K562 (cell line): ENCODE data around the gene RALGAPA2. TPM values are rescaled to one million over a fixed set of nuclear protein-coding genes. Genes with fewer than 3 reads are reported as not detected.

Source experiments
- ATAC-seq: fragments of 200-7000 bp; cut with Tn5 transposase; 3 replicates; pipeline ENCODE4 v1.9.1; 2020; ENCODE audit warnings: moderate library complexity
- BruUV-seq: library from RNA; stranded (reverse); fragments of 400-500 nt; replicated peaks from 2 replicates; lab custom pipeline; 2021; lab: Mats Ljungman, UMichigan
- CTCF ChIA-PET: fragments of 300-600 bp; formaldehyde crosslinking; extraction: SDS; loops from one replicate; lab custom pipeline; 2021; ENCODE audit warnings: low intra/inter-chr PET ratio; lab: Yijun Ruan, JAX
- POLR2A ChIA-PET: fragments of 300-600, 350-650 bp; sonication (Branson Sonifier 250); formaldehyde crosslinking; extraction: SDS; loops from one replicate; lab custom pipeline; 2021; ENCODE audit warnings: antibody characterized with exemption, inconsistent platforms; lab: Yijun Ruan, JAX
- DNase-seq, 4 experiments: peaks; one replicate each; pipeline versions ENCODE4 v3.0.0 to v3.0.0-alpha.2; 2011 to 2018; ENCODE audit warnings: low spot score in 3 of 4, mixed read lengths in 3 of 4; ENCODE audit errors: extremely low read depth in 1 of 4
- FAIRE-seq: peaks from 2 replicates; lab custom pipeline; 2011; peaks lifted over from hg19 to GRCh38; lab: Jason Lieb, UNC
- H2AFZ ChIP-seq: 2 replicates; pipeline ENCODE4 v1.6.0; 2011; ENCODE audit warnings: low read depth, low read length, control low read depth, inconsistent platforms
- H3K27ac ChIP-seq: fragments of 200-600 bp; 3 replicates; pipeline ENCODE4 v1.8.0; 2011; ENCODE audit warnings: low read depth, mild to moderate bottlenecking, control low read depth, inconsistent platforms, low read length, moderate library complexity, mixed read lengths; ENCODE audit errors: extremely low read depth
- H3K27me3 ChIP-seq, 2 experiments: fragments of 300-600 bp in 1 of 2; 2 replicates in 1 of 2; 3 replicates in 1 of 2; pipeline versions ENCODE4 v1.6.0 to v1.8.0; 2011; ENCODE audit warnings: inconsistent platforms in 2 of 2, low read length in 2 of 2, mild to moderate bottlenecking in 1 of 2, mixed read lengths in 1 of 2, moderate library complexity in 1 of 2; ENCODE audit not compliant: control insufficient read depth in 2 of 2, insufficient read depth in 2 of 2
- H3K36me3 ChIP-seq: fragments of 300-600 bp; 3 replicates; pipeline ENCODE4 v1.8.0; 2011; ENCODE audit warnings: mild to moderate bottlenecking, low read length, inconsistent platforms; ENCODE audit not compliant: control insufficient read depth, insufficient read depth
- H3K4me1 ChIP-seq, 2 experiments: fragments of 200-600 bp in 1 of 2; replicated peaks in 1 of 2; 2 replicates in 1 of 2; 3 replicates in 1 of 2; pipeline versions ENCODE4 v1.5.1 to v1.8.0; 2011; ENCODE audit warnings: inconsistent platforms in 2 of 2, low read length in 2 of 2, mild to moderate bottlenecking in 1 of 2, mixed read lengths in 1 of 2, moderate library complexity in 1 of 2; ENCODE audit not compliant: control insufficient read depth in 2 of 2, insufficient read depth in 2 of 2
- H3K4me2 ChIP-seq: 2 replicates; pipeline ENCODE4 v1.6.1; 2011; ENCODE audit warnings: low read length, control low read depth, inconsistent platforms, mixed read lengths; ENCODE audit not compliant: insufficient read depth
- H3K4me3 ChIP-seq: fragments of 200-600 bp; sonication (generic), shearing (Covaris generic); 2 replicates; pipeline ENCODE4 v1.5.1; 2016; ENCODE audit warnings: control low read depth, inconsistent platforms
- H3K79me2 ChIP-seq: fragments of 200-600 bp; 3 replicates; pipeline ENCODE4 v1.8.0; 2011; ENCODE audit warnings: low read length, inconsistent platforms; ENCODE audit not compliant: control insufficient read depth, insufficient read depth
- H3K9ac ChIP-seq, 2 experiments: 2 replicates each; pipeline versions ENCODE4 v1.6.0 to v1.6.1; 2011; ENCODE audit warnings: low read depth in 2 of 2, low read length in 2 of 2, control low read depth in 1 of 2, inconsistent platforms in 1 of 2, mild to moderate bottlenecking in 1 of 2, mixed read lengths in 1 of 2; ENCODE audit not compliant: insufficient read depth in 1 of 2
- H3K9me1 ChIP-seq: one replicate; pipeline ENCODE4 v1.6.0; 2011; ENCODE audit warnings: inconsistent platforms, mild to moderate bottlenecking, low read length, moderate library complexity; ENCODE audit not compliant: control insufficient read depth, insufficient read depth
- H3K9me3 ChIP-seq: replicated peaks from 2 replicates; pipeline ENCODE4 v1.5.1; 2011; ENCODE audit warnings: low read depth, low read length, inconsistent platforms; ENCODE audit not compliant: control insufficient read depth, insufficient read depth
- H4K20me1 ChIP-seq: replicated peaks from 2 replicates; pipeline ENCODE4 v1.6.1; 2011; ENCODE audit warnings: low read length, inconsistent platforms, mixed read lengths; ENCODE audit not compliant: control insufficient read depth, insufficient read depth
- ATF7 ChIP-seq: fragments of 450-650 bp; IDR thresholded peaks from 2 replicates; pipeline ENCODE4 v1.7.1; 2014; ENCODE audit warnings: mild to moderate bottlenecking, moderate library complexity
- NCOR1 ChIP-seq: fragments of 450-650 bp; IDR thresholded peaks from 2 replicates; pipeline ENCODE4 v1.6.1; 2016; ENCODE audit warnings: mild to moderate bottlenecking, moderate library complexity
- ZNF224 ChIP-seq: sonication (generic); formaldehyde crosslinking; IDR thresholded peaks from 2 replicates; pipeline ENCODE4 v1.8.0; 2022; ENCODE audit warnings: mild to moderate bottlenecking, missing genetic modification reagents
- ZNF57 ChIP-seq: fragments of 450-650 bp; formaldehyde crosslinking; IDR thresholded peaks from 2 replicates; pipeline ENCODE4 v1.4.0; 2020; ENCODE audit warnings: mild to moderate bottlenecking, moderate library complexity
- WGBS: fragments of 100-300 bp; shearing (Covaris generic); methylation state at CpG from one replicate; pipeline ENCODE4 v1.1.6; 2016; ENCODE audit warnings: low coverage, mixed read lengths; ENCODE audit not compliant: insufficient coverage; ENCODE audit errors: missing lambda C conversion rate; 5-methylcytosine and 5-hydroxymethylcytosine counted together
- in situ Hi-C: fragments of 300-500 bp; cut with MboI; formaldehyde crosslinking; loops from 4 replicates; pipeline ENCODE4 v1.15.0; 2018; ENCODE audit warnings: inconsistent platforms, mixed read lengths
- intact Hi-C: fragments of 100-400 bp; cut with micrococcal nuclease; formaldehyde crosslinking; loops from 2 replicates; pipeline ENCODE4 v1.14.2; 2022
- polyA plus RNA-seq, 8 experiments: library from polyadenylated mRNA; depleted of rRNA in 4 of 8; stranded (reverse) in 5 of 8; unstranded in 3 of 8; fragments of >200 nt; fragmentation: Nextera tagmentation in 2 of 8; fragmentation: Illumina TruSeq in 1 of 8; extraction: Ambion mirVana in 2 of 8; extraction: Trizol in 1 of 8; gene quantifications; 2 replicates each; pipeline versions ENCODE4 v1.2.1 to v1.2.3, GENCODE V29; 2011 to 2014; ENCODE audit warnings: inconsistent platforms in 1 of 8, missing spikeins in 1 of 8
- total RNA-seq, 7 experiments: library from RNA; depleted of rRNA in 6 of 7; stranded (reverse); fragments of >200 nt in 6 of 7; fragmentation: Illumina TruSeq in 2 of 7; extraction: Trizol in 2 of 7; gene quantifications; 2 replicates each; pipeline versions ENCODE4 v1.2.1 to v1.2.3, GENCODE V29; 2011 to 2021; ENCODE audit warnings: low replicate concordance in 1 of 7
- TF ChIP-seq, protein P1 (sequence below): fragments of 250-450 bp; sonication (Bioruptor Pico); IDR thresholded peaks from 2 replicates; pipeline ENCODE4 v1.5.0; 2021; ENCODE audit warnings: mild to moderate bottlenecking, moderate library complexity

RALGAPA2 gene
- total and polyA plus RNA-seq, 9 of the 15 experiments (the other 6 are each of a cell fraction or from before 2014, with no cell fraction given) = 0.35 to 2.7 (median 1.4) TPM

GRCh38 chr20:20413810-20414281, 298.6 kb downstream of the RALGAPA2 start:
- FAIRE-seq = no peak
- BruUV-seq = no TSS peak
- POLR2A ChIA-PET = interaction anchor here (0.6 kb wide), 1 partner anchor 23 kb away, joined by 3 read pairs; no protein-coding TSS in a partner anchor
- H3K4me2 ChIP-seq = no peak overlapping the region
- no peaks in the 10 kb centered on the region for H3K9me1 ChIP-seq
- DNase-seq = no peak
- H3K9me3 ChIP-seq = no peaks in the 10 kb centered on the region
- no peaks in the 10 kb centered on the region for H3K36me3 ChIP-seq
- no peak for TF ChIP-seq ATF7
- TF ChIP-seq ZNF57 (CRISPR knock-in tag) = no peak
- no peak for TF ChIP-seq ZNF224 (CRISPR knock-in tag)
- TF ChIP-seq, protein P1, sequence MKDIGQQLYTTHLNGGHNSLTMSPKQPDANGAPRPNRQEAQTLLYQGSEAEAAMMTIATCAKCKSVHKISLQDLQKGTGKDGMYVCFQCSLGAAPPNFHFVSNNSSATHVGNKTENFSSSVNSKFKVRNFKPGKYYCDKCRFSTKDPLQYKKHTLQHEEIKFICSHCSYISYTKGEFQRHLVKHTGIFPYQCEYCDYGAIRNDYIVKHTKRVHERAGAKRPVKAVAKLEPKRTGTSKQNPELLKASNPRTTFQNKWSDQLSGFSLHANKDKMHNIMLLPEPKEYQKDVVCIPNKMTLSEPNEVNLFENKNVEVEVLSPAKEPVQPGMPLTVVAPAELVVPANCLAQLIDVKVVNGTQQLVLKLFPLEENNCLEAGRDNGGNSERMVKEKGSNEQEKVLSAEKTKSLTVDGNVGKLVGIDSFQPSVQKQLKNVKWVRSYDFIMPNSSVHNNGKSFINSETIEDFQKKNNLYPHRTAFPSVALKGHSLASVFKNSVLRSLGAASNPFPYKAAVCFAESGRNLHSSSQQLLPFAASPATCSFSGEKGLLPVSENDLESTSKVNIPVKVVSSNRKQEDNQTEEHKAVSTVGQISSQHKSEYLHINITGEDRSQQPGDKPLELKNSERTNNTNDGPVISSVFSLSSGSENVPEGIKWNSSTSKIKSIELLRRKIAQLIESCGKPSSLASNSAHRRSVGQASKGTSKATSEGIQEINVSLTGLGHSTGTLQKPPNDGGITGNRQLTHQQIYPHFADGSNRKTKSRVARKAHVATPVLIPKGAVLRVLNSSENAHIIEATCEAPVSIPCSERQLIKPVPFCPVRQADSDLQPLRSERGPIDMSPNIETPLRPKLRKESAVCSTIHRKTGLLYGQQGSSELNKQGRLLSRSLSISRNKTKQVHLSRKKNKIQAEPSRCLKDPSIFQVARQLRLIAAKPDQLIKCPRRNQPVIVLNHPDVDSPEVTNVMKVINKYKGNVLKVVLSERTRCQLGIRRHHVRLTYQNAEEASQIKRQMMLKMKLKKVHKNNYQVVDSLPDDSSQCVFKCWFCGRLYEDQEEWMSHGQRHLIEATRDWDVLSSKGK = no peak
- no peak for TF ChIP-seq NCOR1
- TF ChIP-seq, all 486 proteins: peak for 0
- H3K9ac ChIP-seq = no peak overlapping the region
- CTCF ChIA-PET = no interaction called here
- no peak for ATAC-seq
- H2AFZ ChIP-seq = no peak overlapping the region
- WGBS = 2% methylated on average over 17 of the region's 21 CpGs
- H3K79me2 ChIP-seq = no peaks in the 10 kb centered on the region
- in situ Hi-C loops = no loop called here
- H3K27me3 ChIP-seq = peaks cover 0 to 9% of the 10 kb centered on the region in 2 experiments; a peak in 3 of 5 replicates
- H4K20me1 ChIP-seq = no peaks in the 10 kb centered on the region
- H3K27ac ChIP-seq = no peak overlapping the region
- no peak overlapping the region for H3K4me3 ChIP-seq
- no peaks in the 10 kb centered on the region for H3K4me1 ChIP-seq
- intact Hi-C loops = no loop called here
